ENCODE results near the gene PRKCE.
A peak's percentile ranks its signal among the peaks of the same experiment; 100 is the strongest.

PRKCE gene

DNA sequence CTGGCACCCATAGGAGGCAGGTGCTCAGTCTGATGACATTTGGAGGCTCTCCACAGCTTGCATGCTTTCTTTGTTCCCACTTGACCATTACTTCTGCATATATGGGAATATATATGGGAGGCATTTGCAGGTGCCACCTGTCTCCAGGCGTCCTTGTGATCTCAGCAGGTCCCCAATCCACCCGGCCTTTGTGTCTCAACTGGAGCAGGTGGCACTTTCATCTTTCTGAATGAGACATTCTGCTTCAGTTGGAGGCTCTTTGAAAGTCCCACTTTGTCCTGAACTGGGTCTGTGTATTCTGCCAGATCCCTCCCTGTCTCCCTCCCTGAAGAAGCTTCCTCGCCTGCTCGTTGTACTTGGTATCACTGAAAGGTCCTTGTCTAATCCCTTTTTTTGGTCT lies 327.6 kb downstream of the PRKCE start:
- no peak for DNase-seq

DNA sequence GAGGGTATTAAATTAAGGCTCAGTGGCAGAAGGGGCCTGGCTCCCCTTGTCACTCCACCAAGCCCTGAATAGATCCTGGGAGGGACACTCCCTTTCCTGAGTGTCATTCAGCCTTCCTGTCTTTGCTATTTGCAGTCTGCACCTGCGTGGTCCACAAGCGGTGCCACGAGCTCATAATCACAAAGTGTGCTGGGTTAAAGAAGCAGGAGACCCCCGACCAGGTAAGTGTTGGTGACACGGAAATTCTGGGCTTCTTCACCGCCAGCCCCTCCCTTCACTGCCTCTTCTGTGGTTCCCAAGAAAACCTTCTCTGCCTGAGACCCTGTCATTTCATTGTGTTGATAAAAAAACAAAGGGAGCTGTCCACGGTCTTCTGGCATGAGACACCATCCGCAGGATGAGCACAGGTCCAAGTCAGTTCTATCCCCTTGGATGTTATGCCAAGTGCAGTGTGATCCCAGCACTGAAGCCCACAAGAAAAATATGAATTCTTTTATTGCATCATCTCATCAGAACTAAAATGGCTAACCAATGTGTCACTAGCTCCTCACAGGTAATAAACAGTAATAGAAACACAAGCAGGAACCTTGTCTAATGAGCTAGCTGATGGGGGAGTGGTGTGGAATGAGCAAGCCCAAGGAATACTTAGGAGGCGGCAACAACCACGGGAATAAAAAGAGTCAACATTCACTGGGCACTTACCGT lies 328.8 kb downstream of the PRKCE start:
- no peak for DNase-seq

DNA sequence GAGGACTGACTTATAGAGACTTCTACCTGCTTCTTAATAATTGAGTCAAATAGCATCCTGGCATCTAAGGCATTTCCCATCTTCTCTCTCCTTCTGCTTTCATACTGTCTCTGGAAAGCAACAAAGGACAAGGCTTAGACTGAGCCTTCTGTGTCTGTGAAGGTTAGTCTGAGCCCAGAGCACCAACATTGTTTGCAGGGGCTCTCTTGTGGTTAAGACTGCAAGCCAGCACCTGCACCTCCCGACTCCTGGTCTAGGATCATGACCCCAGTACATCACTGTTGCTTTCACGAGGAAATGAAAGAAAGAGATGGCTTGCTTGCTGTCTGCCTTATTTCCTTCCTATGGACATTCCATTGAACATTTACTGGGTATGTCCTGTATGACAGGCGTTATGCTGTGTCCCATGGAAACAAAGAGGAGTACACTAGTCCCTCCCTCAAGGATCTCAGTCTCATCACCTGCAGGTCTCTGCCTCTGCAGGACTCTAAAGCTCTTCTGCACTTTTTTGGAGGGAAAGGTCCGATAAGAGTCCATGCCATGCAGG lies 330.0 kb downstream of the PRKCE start:
- DNase-seq = no peak

DNA sequence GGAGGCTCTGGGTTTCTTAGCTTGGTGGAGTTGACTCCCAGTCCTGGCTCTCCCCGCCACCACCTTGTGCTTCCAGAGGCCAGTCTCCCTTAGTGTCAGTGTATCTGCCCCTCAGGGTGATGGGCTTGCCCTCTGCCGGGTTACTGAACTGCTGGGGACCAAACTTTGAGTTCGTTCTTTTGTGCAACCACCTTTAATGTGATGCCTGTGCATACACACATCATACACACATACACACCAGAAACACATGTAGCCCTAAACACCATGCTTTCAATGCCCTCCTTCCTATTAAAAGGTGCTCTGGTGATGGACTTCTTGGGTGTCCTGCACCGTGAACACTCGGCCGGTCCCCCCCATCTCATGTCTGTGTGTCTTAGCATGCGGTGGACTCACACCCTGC lies 330.6 kb downstream of the PRKCE start:
- no peak for DNase-seq

DNA sequence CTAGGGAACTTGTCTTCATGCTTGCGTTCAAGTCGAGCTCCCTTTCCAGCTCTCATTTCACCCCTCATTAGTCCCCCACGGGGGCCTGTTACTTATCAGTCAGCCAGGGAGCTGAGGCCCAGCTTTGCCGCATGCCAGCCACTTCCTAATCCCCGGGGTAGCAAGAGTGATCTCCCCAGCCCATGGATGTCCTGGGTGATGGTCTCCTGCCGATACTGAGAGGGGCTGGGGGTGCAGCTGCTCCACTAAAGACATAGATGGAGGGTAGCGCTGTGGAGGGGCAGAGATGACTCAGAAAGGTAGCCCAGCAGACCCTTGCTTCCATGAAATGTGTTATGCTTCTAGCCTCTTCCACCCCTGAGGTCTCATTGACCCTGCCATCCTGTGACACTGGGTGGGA lies 331.7 kb downstream of the PRKCE start:
- DNase-seq = no peak

DNA sequence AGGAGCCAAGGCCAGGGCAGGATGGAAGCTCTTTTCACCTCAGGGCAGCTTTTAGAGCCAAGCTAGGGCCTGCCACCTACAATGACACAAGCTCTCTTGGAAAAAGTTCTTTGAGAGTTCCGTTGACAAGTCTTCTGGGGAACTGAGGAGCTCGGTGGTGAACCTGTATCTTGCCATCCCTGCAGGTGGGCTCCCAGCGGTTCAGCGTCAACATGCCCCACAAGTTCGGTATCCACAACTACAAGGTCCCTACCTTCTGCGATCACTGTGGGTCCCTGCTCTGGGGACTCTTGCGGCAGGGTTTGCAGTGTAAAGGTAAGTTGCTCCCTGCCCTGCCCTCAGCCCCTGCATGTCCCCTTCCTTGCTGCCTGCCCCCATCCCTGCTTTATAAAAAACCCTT lies 332.9 kb downstream of the PRKCE start:
- no peak for DNase-seq

DNA sequence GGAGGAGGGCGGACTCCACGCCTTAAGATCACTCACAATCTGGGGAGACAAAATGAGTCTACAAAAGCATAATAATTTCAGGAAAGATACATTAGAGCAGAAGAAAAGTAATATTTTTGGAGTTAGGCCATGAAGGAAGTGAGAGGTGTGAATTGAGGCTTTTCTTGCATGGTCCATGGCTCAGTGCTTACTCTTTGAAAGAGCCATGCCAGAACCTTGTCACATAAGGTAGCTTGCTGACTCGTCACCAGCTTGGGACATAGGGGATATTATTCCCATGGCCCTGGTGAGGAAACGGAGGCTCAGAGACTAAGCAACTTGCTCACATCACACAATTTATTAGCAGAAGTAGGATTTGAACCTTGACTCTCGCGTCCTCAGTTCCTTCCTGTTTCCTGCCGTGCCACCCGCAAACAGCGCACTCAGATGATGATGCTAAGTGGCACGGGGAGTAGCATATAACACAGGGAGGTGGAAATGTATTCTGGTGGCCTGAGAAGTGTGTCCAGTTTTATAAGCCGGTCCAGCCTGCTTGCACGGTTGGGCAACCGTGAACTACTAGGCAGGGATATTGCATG lies 333.5 kb downstream of the PRKCE start:
- no peak for DNase-seq

DNA sequence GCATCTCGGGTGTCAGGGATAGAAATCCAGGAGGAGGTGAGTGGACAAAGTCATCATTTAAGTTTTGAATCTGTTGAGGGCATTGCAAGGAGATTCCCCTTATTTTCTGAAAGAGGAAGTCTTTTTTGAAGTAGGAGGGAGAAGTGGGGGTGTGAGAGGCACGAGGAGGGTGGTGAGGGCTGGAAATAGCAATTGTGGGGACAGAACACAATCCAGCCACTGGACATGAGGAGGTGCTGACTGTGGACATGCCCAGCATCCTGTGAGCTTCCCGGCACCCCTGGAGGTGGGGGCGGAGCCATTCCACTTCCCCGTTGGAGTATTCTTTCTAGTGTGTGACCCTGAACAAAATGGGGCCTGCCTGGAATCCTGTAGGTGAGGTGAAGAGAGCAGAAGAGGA lies 335.0 kb downstream of the PRKCE start:
- no peak for DNase-seq

DNA sequence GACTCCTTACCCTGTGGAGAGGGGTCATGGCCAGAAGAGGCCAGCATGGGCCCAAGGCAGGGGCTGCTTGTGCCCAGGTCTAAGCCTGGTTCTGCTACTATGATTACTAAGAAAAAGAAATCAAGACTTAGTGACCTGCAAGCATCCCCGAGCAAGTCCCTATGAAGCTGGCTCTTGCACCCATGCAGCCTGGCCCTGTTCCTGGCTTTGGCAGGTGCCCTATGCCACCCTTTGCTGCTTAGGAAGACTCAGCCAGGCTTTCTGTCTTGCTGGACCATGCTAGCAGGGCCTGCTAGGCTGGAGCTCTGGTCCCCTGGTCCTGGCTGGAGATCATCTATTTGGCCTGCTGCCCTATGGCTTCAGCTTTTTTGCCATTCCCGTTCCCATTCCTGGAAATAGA lies 336.4 kb downstream of the PRKCE start:
- DNase-seq = no peak

DNA sequence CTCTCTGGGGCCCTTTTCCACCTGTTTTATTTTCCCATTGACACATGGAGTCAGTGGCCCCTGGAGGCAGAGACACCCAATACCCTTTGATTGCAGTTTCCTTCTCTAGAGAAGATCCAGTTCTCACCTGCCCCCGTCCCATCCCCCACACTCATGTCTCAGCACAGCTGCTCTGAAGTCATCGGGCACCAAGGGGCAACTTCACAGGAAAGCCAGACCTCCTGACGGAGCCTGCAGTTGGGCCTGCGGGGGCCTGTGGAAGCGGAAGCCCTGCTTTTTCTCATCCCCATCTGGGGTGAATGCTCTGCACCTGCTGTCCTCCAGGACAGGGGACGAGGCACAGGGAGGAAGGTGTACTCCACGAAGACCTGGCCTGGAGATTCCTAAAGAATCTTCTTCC lies 337.4 kb downstream of the PRKCE start:
- DNase-seq = no peak

DNA sequence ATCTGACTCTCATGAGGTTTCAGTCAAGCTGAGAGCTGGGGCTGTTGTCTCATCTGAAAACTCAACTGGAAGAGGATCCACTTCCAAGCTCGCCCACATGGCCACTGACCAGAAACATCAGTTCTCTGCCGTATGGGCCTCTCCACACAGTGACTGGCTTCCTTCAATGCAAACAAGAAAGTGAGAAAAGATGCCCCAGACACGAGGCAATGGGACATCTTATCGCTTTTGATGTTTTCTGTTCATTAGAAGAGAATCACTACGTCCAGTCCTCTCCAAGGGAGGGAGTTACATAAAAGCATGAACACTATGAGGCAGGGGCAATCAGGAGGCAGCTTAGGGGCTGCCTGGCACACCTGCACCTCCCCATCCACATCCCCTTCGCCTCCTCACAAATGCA lies 338.7 kb downstream of the PRKCE start:
- DNase-seq = no peak

DNA sequence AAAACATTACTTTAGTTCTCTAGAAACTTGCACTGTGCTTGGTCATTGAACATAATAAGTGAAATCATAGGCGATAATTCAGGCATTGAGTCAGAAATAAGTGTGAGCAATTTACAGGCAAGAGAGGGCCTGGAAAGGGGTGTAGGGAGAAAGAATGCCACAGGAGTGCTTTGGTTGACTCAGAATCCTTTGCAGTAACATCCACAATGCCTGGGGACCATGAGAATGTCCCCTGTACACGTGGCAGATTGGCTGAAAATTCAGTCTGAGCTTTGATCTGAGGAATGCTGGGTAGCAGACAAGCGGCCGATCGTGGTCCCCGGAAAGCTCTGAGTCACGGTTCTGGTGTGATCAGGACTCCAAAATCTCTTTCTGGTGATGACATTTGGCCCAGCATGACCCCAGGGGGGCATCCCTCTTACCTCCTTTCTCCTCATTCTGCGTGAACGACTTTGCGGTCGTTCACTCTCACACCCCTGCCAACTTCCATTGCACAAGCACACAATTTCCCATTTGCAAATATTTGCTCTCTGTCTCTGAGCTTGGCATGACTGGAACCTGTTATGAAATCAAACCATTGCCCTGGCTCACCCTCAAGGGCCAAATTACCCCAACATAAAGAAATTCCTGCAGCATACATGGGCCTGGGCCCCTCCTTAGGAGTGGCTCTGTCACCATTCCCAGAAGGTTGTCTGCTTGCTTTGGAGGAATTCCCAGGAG lies 340.7 kb downstream of the PRKCE start:
- DNase-seq = no peak

DNA sequence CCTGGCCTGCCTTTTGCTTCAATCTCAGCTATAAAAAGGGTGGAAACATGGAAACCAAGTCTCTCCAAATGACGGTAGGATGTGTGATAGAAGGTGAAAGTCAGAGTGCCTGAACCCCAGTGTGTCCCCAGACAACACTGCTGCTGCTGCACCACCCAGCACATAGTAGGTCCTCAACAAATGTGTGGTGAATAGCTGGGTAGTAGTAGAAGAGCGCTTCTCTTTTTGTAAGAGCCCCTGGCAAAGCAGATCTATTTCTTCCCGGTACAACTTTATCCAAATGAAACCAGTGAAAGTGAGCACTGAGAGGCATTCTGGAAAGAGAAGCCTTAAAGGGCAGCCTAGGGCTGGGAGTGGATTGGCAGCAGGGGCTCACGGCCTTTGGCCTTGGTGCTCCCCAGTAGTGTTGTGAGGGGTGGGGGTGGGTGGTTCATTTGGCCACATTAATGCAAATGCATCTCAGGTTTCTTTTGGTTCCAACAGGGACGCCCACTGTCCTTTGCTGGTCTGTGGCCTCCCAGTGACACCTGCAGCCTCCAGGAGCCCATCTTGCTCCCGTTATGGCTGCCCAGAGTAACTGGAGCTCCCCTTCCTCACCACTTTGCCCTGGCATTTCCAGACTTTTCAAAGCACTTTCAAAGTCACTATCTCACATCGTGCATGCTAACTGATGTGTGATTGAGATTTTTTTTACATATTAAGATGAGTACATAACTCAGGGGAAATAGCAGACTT lies 341.4 kb downstream of the PRKCE start:
- DNase-seq = no peak

DNA sequence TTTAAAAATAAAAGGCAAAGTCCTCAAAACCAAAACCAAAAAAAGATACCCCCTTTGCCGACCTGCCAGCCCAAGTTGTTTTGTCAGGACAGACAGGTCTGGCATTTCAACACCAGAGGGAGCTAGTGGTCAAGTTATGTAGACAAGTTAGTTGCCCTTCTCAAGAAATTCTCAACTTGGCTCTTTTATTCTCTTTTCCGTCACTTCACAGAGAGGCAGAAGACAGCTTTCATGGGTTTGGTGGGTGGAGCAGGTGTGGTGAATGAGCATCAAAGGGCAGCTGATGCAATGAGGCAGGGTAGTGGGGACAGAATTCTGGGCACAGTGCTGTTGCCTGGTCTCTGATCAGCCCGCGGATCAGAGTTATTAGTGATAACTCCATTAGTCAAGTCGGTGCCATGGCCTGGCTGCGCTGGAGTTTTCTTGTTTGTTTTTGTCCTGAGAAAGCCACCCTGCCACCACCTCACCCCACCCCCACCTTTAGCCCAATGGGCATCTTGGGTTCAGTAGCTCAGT lies 342.1 kb downstream of the PRKCE start:
- peak in 1 of 2 donors; percentile 70 for DNase-seq

DNA sequence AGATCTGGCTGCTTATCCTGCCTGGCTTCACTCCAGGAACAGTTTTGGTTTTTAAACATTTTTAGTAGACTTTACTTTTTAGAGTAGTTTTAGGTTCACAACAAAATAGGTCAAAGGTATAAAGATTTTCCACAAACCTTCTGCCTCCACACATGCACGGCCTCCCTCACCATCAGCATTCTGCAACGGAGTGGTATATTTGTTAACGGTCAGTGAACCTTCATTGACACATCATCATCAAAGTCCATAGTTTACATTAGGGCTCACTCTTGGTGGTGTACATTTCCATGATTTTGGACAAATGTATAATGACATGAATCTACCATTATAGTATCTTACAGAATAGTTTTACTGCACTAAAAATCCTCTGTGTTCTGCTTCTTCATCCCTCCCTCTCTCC lies 342.6 kb downstream of the PRKCE start:
- no peak for DNase-seq

DNA sequence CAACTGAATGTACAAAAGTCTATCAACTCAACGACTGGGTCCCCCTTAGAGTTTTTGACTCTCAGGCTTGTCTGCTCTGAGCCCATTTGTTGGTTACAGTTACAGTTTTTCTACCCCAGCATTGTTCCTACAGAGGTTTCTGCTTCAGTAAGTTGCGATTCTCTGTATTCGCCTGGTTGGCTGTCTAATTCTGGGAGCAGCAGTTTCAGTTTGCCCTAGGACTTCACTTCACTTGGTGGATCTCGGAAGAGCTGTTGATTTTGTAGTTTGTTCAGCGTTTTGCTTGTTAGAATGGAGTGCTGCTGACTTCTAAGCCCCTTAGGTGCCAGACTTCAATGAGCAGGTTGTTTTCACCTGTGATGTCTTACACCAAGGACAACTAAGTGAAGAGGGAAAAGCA lies 349.2 kb downstream of the PRKCE start:
- no peak for DNase-seq

DNA sequence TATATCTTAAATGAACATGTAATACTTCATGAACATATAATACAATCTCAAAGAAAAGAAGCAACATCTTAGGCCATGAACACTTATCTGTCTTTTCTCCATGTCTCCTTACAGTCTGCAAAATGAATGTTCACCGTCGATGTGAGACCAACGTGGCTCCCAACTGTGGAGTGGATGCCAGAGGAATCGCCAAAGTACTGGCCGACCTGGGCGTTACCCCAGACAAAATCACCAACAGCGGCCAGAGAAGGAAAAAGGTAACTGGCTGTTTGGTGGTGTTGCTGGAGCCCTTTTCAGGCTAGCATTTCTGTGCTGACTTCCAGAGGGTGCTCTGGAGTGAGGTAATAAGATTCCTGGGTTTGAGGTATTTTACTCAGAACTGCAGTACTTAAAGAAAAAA lies 349.8 kb downstream of the PRKCE start:
- DNase-seq = no peak

DNA sequence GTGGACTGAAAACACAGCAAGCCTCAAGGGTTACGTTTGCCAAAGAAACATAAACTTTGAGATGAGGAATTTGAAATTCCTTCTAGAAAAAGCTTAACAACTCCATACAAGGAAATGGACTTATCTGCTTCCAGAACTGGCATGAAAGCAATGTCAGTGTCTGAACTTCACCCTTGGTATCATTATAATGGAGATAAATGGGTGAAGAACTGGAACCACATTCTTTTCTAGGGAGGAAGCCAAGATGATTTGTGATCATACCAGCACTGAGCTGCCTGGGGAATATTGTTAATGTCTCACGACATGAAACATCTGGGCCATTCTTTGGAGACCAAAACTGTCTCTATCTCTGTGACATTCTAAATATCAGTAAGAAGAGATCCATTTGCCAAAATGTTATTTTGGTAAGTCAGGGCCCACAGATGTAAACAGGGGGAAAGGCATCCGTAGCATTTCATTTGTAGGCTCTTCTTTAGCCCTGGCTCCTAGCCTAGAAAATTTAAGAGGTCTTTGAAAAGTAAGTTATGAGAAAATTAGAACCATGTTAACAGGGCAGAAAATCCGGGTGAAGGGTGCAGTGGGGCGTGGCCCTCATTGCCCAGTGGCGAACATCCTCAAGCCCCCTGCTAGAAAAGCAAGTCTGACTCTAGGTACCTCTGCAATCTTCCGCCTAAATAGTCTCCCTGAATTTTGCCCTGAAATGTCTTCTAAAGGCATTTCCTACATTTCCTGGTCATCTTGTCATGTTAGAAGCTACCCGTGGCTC lies 350.4 kb downstream of the PRKCE start:
- no peak for DNase-seq

DNA sequence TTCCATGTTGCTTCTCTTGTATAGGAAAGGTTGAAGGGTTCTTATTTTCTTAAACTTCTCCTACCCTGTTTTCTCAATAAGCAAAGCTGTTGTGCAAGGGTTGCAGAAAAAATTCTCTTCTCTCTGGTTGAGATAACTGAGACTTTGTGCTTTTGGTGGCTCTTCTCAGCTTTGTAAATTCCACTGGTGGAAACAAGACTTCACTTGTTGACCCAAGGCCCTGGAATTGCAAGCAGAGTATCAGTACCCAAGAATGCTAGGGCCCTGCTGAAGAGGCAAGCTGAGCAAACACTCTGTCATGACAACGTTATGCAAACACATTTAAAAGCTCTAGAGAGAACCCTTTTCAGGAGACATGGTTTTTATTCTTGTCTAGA lies 351.0 kb downstream of the PRKCE start:
- no peak for DNase-seq

DNA sequence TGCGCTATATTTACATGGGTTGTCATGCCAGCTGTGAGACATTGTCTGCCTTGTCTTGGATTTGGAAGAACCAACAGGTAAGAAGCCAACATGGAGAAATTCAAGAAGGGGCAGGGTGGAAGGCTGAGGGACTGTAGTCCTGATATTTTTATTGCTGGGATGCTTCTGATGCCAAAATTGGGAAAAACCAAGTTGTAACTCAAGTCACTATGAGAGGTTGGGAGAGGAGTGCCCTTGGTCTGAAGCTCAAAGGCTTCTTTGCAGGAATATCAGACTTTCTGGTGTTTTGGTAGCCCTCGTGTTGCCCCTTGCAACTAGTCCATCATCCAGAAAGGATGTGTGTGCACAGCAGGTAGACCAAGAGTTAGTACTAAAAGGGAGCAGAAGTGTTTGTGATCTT lies 351.5 kb downstream of the PRKCE start:
- DNase-seq = no peak

DNA sequence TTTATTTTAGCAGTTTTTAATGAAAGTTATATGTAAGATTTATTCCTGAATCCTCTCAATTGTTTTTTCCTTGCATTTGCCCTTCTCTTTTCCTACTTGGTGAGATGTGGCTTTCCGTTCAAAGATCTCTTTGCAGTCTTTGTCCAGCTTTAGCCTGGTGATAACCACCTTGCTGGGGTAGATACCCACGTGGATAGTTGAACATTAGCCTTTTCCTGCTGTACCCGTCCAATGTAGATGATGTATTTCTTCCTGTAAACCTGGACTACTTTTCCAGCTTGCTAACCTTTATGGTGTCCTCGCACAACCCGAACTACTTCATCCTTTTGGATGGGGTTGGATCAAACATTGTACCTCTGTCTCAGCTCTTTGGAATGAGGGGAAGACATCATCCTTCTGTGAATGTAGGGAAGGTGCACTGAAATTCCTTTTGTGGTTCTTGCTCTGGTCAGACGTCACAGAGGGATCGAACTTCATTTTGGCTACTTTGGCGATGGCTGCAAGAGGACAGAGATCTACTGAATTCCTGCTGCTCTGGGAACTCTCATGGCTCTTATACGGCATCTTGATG lies 352.5 kb downstream of the PRKCE start:
- no peak for DNase-seq

DNA sequence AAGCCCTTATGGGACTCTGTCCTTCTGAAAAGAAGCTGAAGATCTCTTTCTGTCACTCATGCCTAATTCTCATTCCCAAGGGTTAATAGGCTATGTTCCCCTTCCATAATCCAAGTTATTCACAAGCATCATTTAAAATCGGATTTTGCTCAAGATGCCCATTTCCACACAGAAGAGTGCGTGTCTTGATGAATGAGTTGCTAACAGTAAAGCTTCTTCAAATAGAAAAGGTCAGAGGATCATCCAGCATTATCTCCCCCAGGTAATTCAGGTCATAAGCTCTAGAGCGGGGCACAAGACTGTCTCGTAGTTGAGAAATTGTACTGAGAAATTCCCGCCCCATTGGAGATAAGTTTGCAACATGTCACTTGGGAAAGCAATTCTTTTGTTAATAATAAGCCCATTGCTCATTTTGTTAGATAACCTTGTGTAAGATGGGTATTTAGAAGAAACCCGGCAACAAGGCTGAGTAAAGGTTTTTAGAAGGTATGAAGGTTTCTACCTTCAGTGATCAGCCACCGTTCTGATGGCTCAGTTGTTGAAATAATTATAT lies 355.1 kb downstream of the PRKCE start:
- no peak for DNase-seq
